Measurements from ENCODE around the gene TRIM77.
"Not testable (repeated sequence)": the region's sequence is repeated elsewhere in the genome, so short reads cannot be mapped to it uniquely, and the experiment has no call there.

TRIM77 gene, protein sequence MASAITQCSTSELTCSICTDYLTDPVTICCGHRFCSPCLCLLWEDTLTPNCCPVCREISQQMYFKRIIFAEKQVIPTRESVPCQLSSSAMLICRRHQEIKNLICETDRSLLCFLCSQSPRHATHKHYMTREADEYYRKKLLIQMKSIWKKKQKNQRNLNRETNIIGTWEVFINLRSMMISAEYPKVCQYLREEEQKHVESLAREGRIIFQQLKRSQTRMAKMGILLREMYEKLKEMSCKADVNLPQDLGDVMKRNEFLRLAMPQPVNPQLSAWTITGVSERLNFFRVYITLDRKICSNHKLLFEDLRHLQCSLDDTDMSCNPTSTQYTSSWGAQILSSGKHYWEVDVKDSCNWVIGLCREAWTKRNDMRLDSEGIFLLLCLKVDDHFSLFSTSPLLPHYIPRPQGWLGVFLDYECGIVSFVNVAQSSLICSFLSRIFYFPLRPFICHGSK

DNA sequence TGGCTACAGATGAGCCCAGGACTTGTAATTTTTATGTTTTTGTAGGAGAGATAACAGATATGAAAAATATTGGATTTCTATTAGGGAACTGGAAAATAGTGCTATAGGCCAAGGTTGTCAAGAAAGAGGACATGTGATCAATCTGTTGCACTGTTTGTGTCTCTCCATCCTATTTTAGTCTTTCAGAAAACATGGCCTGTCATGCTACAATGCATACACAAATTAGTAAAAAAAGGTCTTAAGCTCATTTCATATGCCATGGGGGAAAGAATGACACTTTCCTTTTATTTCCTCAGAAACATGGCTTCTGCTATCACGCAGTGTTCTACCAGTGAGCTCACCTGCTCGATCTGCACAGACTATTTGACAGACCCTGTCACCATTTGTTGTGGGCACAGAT lies at the start of gene TRIM77:
Gene TRIM77, plus strand, starts transcription at position 301 of the 400 bp plus-strand sequence. Its CDS starts 0 bp downstream, at position 301.
- not testable (repeated sequence) for DNase-seq

DNA sequence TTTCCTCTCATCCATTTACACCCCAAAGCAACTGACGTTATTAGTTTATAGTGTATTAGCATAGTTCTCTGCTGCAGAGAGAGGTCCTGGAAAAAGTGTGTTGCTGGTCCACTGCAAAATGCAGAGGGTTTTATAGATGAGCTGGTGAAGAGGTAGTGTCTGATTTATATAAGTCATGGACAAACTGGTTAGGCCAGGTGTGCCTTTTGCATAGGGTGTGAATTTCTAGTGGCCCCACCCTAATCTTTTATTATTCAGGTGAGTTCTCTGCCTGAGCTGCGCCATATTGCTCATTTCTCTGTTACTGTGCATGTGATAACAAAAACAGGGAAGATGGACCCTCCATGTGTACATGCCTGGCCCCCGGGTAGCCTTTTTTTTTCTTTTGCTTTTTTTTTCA lies 43.1 kb upstream of the TRIM77 start:
- no peak for DNase-seq

DNA sequence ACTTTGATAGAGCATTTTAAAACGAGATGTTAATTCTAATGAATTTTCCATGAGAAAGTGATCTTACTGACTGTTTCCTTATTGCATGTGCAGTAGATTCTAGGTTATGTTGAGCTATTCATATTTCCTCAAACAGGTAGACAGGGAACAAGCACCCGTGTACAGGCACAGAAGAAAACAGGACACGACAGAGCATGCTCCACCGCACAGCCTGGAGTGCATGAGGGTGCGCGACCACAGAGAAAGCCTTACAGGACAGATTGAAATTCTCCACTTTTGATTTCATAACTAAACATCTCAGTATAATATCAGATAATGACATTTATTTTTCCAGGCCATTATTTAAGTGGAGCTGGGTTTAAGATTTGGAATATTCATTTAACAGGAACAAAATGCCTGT lies 41.9 kb upstream of the TRIM77 start:
- not testable (repeated sequence) for DNase-seq

DNA sequence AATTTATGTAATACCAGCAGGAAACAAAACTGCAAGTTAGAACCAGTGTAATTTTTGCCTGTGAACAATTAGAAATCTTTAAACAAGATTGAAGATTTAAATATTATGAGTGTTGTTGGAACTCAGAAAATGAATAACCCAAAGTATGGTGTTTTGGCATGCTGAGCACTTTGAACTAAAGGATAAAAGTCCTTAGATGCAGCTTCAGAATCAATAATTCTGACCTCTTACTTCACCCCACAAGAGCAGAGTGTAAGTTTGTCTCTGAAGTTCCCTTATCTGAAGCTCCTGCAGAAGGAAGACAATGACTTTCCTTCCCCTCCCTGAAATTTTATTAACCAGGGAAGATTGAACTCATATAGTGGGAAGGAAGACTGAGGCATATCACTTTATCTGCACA lies 40.5 kb upstream of the TRIM77 start:
- not testable (repeated sequence) for DNase-seq

DNA sequence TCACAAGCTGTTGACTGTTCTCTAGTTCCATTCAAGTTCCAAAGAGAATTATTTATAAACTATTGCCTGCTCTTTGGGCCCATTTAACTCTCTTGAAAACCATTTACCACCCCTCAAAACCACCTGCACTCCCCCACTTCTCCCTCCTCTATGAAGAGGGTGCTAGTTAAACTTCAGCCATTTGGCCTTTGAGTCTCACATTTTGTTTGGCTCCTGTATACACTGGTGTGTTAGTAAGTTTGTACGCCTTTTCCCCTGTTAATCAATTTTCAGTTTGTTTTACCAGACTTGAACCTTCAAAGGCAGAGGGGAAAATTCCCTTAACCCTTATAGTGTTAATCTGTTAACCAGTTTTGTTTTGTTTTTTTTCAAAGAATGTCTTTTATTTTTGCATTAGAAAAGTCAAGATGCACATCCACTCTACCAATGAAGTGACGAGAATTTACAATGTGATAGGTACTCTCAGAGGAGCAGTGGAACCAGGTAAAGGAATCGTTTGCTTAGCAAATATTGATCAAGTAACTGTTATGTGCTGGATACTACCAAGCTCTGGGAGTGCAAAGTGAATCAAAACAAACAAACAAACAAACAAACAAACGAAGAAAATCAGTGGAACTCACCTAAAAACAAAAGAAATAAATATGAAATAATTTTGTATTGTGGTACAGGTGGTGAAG lies 40.0 kb upstream of the TRIM77 start:
- not testable (repeated sequence) for DNase-seq

DNA sequence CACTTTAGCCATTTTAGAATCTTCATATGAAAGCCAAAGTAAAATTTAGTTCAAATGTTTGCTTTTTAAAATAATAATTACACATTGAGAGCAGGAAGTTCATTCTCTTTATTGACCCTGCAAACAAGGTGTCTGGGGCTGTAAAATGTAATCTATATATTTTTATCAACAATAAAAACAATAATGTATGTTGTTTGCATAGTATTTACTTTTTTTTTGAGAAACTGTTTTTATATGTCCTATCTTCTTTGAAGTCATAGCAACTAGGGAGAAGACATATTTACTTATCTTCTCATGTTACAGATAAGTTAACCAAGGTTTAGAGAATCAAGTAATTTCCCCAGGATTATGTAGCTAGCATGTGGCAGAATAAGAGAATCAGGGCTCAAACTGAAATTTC lies 37.6 kb upstream of the TRIM77 start:
- not testable (repeated sequence) for DNase-seq

DNA sequence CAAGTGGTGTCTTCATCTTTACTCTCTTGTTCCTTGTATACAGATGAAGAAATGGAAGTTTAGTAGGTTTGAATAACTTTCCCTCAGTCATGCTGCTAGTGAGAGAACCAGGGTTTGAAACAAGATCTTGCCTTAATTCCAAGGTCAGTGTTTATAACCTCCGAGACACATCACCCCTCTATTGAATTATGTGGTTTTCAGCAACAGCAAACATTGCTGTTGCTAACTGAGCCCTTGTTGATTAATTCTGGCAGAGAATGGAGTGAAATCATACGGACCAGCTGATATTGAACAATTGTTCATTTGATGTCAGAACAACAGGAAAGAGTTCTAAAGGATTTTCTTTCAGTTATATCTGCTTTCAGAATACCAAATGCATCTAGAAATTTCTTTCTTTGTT lies 36.7 kb upstream of the TRIM77 start:
- DNase-seq = not testable (repeated sequence)

DNA sequence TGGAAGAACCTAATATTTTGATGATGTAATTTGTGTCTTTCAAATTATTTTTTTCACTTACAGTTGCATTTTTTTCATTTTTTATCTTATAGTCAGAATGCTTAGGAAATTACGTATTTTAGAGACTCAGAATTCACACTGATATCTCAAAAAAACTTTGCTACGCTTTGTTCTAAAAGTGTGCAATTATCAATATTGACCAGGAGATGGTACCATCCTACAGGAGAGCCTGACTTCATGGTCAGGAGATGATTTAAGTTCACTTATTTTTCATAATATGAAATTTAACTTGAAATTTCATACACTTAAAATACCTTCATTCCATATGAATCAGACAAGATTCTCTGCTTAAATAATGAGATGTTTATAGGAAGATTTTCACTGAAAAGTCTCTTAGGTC lies 34.7 kb upstream of the TRIM77 start:
- not testable (repeated sequence) for DNase-seq

DNA sequence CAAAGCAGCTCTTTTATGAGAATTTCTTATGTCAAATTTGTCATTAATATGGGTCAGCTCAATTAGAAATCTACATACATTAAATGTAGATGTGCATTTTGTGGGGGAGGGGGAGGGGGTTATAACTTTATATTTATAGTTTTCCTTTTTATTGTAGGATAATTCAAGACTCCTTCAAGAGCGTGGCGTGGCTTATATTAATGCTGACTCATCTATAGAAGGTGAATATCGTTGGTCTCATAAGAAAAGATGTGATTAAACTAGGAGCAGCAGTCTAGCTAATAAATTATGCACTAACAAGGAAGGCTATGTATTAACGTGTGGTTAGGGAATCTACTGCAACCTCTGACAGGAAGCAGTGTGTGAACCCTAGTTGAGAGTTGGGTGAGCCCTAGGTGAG lies 34.2 kb upstream of the TRIM77 start:
- not testable (repeated sequence) for DNase-seq

DNA sequence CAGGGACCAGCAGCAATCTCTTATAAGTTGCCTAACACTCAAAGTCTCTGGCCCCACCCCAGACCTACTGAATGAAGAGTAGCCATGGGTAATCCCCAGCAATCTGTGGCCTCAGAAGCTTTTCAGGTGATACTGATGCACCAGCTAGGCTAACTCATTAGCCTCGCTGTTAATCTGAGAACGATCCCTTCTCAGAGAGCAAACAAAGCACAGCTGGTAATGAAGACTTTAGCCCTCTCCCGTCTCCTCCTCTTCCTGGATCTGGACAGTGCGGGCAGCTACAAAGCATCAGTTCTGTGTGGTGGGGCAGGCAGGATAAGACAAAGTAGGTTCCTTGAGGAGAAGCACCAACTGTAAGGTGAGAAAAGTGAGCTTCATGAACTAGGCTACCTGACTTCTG lies 3.0 kb upstream of the TRIM77 start:
- DNase-seq = not testable (repeated sequence)

DNA sequence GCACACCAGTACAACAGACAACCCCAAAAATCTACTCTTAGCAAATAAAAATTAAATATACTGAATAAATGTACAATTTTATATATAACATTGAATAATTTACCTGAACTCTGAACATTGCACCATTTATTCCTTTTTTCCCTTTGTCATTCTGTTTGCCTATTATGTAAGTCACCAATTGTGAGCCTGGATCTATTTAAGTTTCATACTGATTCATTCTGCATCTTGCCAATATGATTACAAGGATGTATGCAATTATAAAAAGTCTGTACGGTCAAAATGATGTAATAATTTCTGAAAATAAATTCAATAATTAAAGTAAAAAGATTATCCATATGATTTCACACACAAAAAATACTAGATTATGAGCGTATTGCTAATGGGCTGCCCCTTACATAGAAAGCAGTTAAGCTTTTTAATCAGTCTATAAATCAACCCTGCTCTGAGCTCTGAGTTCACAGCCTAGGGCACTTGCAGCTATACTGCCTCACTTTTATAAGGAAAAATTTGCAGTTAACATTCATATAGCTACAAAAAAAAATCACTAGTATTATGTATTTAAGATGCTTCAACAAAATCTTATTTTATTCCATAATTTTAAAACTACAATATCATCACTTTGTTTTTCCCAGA lies 14.9 kb downstream of the TRIM77 start:
- DNase-seq = not testable (repeated sequence)

DNA sequence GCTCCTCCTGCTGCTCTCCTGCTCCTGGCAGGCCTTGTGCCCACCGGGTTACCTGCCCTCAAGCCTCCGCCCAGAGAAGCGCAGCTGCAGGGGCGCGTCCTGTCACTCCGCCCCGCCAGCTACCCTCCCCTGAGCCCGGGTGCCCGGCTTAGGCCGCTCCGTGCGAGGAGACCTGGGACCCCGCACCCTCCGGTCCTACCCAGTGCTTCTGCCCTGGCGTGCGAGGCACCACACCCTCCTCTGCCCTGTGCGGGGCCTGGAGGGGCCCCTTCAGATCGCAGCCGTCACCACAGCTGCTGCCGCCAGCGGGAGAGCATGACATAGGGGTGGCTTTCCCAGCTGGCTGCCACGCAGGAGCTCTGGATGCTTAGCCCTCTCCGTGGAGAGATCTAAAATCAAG lies 20.1 kb downstream of the TRIM77 start:
- not testable (repeated sequence) for DNase-seq

DNA sequence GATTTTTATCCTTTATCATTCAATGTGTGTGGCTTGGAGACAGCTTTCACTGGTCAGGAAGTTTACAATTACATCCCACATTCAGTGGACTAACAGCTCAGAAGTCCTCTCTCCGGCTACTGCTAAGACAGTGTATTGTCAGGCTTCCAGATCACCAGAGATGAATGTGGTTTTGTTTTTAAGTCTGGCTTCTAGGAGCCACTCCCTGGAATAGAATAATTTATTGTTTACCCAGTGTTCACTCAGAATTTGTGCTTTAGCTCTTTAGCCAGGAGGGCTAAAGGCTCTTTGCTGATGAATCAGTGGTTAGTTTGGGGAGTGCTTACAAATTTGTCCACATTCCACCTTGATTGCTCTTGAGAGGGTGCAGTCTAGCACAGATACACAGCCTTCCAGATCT lies 26.5 kb downstream of the TRIM77 start:
- no peak for DNase-seq

DNA sequence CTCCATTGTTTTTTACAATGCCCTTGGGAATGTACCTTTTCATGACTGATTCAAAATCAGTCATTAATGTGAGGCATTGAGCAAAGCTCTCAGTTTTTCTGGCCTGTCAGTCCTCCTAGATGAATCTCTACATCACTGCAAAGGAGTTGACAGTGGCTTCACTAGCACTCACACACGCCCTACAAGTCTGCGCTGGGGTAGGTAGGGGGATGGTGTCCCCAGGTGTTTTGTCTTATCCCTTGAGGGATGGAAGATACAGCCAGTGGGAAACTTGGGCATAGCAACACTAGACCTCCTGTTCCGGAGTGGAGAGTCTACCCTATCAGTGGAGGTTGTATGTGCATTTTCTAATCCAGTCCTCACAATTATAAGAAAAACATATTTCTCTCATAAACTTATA lies 27.0 kb downstream of the TRIM77 start:
- DNase-seq = no peak

DNA sequence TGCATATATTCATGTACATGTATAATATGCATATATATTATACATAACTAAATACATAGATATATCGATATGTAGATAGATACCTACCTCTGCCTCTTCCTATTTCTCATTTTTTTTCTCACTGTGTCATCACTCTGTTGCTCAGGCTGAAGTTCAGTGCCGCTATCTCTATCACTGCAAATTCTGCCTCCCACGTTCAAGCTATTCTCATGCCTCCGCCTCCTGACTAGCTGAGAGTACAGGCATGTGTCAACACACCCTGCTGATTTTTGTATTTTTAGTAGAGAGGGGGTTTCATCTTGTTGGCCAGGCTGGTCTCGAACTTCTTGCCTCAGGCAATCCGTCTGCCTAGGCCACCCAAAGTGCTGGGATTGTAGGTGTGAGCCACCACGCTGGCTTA lies 31.3 kb downstream of the TRIM77 start:
- not testable (repeated sequence) for DNase-seq

DNA sequence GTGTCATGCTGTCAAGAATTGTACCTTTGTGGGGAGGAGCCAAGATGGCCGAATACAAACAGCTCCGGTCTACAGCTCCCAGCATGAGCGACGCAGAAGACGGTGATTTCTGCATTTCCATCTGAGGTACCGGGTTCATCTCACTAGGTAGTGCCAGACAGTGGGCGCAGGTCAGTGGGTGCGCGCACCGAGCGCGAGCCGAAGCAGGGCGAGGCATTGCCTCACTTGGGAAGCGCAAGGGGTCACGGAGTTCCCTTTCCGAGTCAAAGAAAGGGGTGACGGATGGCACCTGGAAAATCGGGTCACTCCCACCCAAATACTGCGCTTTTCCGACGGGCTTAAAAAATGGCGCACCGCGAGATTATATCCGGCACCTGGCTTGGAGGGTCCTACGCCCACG lies 34.1 kb downstream of the TRIM77 start:
- DNase-seq = not testable (repeated sequence)

DNA sequence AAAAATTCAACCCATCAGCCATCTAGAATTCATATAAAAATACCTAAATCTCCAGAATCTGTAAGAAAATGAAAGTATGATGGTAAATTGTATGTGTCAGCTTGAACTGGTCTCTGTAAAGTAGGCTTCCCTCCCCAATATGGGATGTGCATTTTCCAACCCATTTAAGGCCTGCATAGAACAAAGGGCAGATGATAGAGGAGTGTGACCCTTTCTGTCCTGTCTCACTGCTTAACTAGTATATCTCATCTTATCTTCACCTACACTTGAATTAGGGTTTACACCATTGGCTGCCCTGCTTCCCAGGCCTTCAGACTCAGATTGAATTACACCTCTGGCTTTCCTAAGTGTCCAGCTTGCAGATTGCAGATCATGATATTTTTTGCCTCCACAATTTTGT lies 40.7 kb downstream of the TRIM77 start:
- DNase-seq = not testable (repeated sequence)

Measured in 8988T (cell line).